PC-9 (cell line): ENCODE data around the gene TTC4. TPM values are rescaled to one million over a fixed set of nuclear protein-coding genes. Genes with fewer than 3 reads are reported as not detected.

Experiments
- BruUV-seq: library from RNA; stranded (reverse); fragments of 400-500 nt; replicated peaks from 2 replicates; lab custom pipeline; 2021; lab: Mats Ljungman, UMichigan
- CTCF ChIA-PET: fragments of 300-600 bp; sonication (Branson Sonifier 250); formaldehyde crosslinking; loops from one replicate; lab custom pipeline; 2022; ENCODE audit warnings: antibody characterized with exemption; lab: Charles Lee
- POLR2A ChIA-PET: fragments of 300-600 bp; sonication (Branson Sonifier 250); formaldehyde crosslinking; loops from one replicate; lab custom pipeline; 2022; ENCODE audit warnings: antibody characterized with exemption; ENCODE audit not compliant: unreplicated experiment; lab: Charles Lee
- DNase-seq, 2 experiments: peaks; one replicate each; pipeline versions ENCODE4 v3.0.0 to v3.0.0-alpha.2; 2015 to 2022; ENCODE audit warnings: mixed read lengths in 1 of 2
- H2AFZ ChIP-seq: fragments of 200-600 bp; sonication (generic); 2 replicates; pipeline ENCODE4 v1.8.1; 2017; ENCODE audit warnings: antibody characterized with exemption
- H3F3A ChIP-seq: fragments of 200-600 bp; sonication (generic); 2 replicates; pipeline ENCODE4 v1.8.1; 2017; ENCODE audit warnings: antibody characterized with exemption, mild to moderate bottlenecking, low read depth; ENCODE audit not compliant: insufficient read depth
- H3K27ac ChIP-seq: fragments of 200-600 bp; sonication (generic); 2 replicates; pipeline ENCODE4 v1.6.1; 2016; ENCODE audit warnings: mixed run types
- H3K27me3 ChIP-seq: fragments of 200-600 bp; sonication (generic); 2 replicates; pipeline ENCODE4 v1.6.1; 2016; ENCODE audit warnings: low read depth, mixed run types; ENCODE audit not compliant: insufficient read depth
- H3K36me3 ChIP-seq: fragments of 200-600 bp; sonication (generic); 2 replicates; pipeline ENCODE4 v1.6.1; 2016; ENCODE audit warnings: low read depth, mixed run types
- H3K4me1 ChIP-seq: fragments of 200-600 bp; sonication (generic); replicated peaks from 2 replicates; pipeline ENCODE4 v1.6.1; 2016; ENCODE audit warnings: mixed run types; ENCODE audit not compliant: insufficient read depth
- H3K4me2 ChIP-seq: fragments of 200-600 bp; sonication (generic); 2 replicates; pipeline ENCODE4 v1.6.1; 2017; ENCODE audit warnings: mixed run types
- H3K4me3 ChIP-seq: fragments of 200-600 bp; sonication (generic); 2 replicates; pipeline ENCODE4 v1.6.1; 2016; ENCODE audit warnings: mixed run types
- H3K79me2 ChIP-seq: fragments of 200-600 bp; sonication (generic); 2 replicates; pipeline ENCODE4 v1.6.1; 2017; ENCODE audit warnings: low read depth, mixed run types
- H3K9me2 ChIP-seq: fragments of 200-600 bp; sonication (generic); 2 replicates; pipeline ENCODE4 v1.8.1; 2017; ENCODE audit warnings: mild to moderate bottlenecking; ENCODE audit not compliant: insufficient read depth
- H3K9me3 ChIP-seq: fragments of 200-600 bp; sonication (generic); 2 replicates; pipeline ENCODE4 v1.8.1; 2016; ENCODE audit warnings: low read depth; ENCODE audit not compliant: insufficient read depth
- H4K20me1 ChIP-seq: fragments of 200-600 bp; sonication (generic); 2 replicates; pipeline ENCODE4 v1.8.1; 2017; ENCODE audit not compliant: insufficient read depth
- EZH2 ChIP-seq: fragments of 200-600 bp; sonication (generic); IDR thresholded peaks from 2 replicates; pipeline ENCODE4 v1.8.0; 2017; ENCODE audit warnings: antibody characterized with exemption, low read depth
- intact Hi-C: fragments of 100-400 bp; cut with micrococcal nuclease; formaldehyde crosslinking; loops from one replicate; pipeline ENCODE4 v1.10.0; 2022; ENCODE audit not compliant: unreplicated experiment
- total RNA-seq: library from RNA; stranded (reverse); gene quantifications from 2 replicates; pipeline ENCODE4 v1.2.3, GENCODE V29; 2021
- TF ChIP-seq, protein P1 (sequence below): fragments of 200-600 bp; sonication (generic); conservative IDR thresholded peaks from 2 replicates; pipeline ENCODE4 v1.6.1; 2017; ENCODE audit warnings: mixed run types, antibody characterized with exemption, mild to moderate bottlenecking, moderate library complexity

Gene TTC4
- total RNA-seq, 1 experiment from 2014 or later, result 31.5 TPM

- no peak overlapping the region for H3K4me3 ChIP-seq
- H2AFZ ChIP-seq, result no peak overlapping the region
- no peak for DNase-seq
- no TSS peak for BruUV-seq
- H3K79me2 ChIP-seq, result no peaks in the 10 kb centered on the region
- CTCF ChIA-PET, result no interaction called here
- H3K36me3 ChIP-seq, result no peaks in the 10 kb centered on the region
- no peak overlapping the region for H3K4me2 ChIP-seq
- no peaks in the 10 kb centered on the region for H4K20me1 ChIP-seq
- POLR2A ChIA-PET, result interaction anchor here (0.6 kb wide), 1 partner anchor 241 kb away, joined by 4 read pairs; no protein-coding TSS in a partner anchor
- no peaks in the 10 kb centered on the region for H3F3A ChIP-seq
- H3K27me3 ChIP-seq, result peaks cover 57% of the 10 kb centered on the region
- TF ChIP-seq, protein P1, sequence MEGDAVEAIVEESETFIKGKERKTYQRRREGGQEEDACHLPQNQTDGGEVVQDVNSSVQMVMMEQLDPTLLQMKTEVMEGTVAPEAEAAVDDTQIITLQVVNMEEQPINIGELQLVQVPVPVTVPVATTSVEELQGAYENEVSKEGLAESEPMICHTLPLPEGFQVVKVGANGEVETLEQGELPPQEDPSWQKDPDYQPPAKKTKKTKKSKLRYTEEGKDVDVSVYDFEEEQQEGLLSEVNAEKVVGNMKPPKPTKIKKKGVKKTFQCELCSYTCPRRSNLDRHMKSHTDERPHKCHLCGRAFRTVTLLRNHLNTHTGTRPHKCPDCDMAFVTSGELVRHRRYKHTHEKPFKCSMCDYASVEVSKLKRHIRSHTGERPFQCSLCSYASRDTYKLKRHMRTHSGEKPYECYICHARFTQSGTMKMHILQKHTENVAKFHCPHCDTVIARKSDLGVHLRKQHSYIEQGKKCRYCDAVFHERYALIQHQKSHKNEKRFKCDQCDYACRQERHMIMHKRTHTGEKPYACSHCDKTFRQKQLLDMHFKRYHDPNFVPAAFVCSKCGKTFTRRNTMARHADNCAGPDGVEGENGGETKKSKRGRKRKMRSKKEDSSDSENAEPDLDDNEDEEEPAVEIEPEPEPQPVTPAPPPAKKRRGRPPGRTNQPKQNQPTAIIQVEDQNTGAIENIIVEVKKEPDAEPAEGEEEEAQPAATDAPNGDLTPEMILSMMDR, result no peak
- no peak for TF ChIP-seq EZH2
- no peaks in the 10 kb centered on the region for H3K4me1 ChIP-seq
- no peaks in the 10 kb centered on the region for H3K9me2 ChIP-seq
- intact Hi-C loops, result no loop called here
- no peaks in the 10 kb centered on the region for H3K9me3 ChIP-seq
- H3K27ac ChIP-seq, result no peak overlapping the region
Observed at GRCh38 chr1:54697896-54698295, 17.8 kb upstream of the TTC4 start.

DNA sequence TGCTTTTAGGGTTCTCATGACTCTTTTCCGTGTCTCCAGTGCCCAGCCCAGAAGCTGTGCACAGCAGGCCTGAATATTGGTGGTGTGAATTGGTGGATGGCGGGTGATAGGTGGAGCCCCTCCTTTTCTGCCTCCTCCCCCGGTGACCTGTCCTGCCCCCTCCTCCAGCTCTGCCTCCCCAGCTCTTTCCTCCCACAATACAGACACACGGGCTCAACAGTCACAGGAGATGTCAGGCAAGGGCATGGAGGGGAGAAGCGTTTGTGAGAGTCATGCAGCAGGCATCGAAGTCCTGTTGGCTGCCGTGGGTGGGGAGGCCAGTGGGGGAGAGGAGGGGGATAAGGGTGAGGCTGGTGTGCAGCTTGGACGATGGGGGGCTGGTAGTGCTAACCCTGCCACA, 17.3 kb upstream of the TTC4 start:
- Histone ChIP-seq H4K20me1 (no peaks in the 10 kb centered on the region), H3K4me2 (no peak overlapping the region), H3K4me1 (no peaks in the 10 kb centered on the region), H3K4me3 (no peak overlapping the region), H3K36me3 (no peaks in the 10 kb centered on the region), H3K27me3 (peaks cover 62% of the 10 kb centered on the region), H3K27ac (no peak overlapping the region), H3F3A (no peaks in the 10 kb centered on the region), H3K9me3 (no peaks in the 10 kb centered on the region), H3K79me2 (no peaks in the 10 kb centered on the region), H3K9me2 (no peaks in the 10 kb centered on the region), H2AFZ (no peak overlapping the region)
- no TSS peak for BruUV-seq
- intact Hi-C loops, result no loop called here
- ChIA-PET CTCF (no interaction called here), POLR2A (interaction anchor here (0.6 kb wide), 1 partner anchor 242 kb away, joined by 4 read pairs; no protein-coding TSS in a partner anchor)
- TF ChIP-seq EZH2, result no peak
- TF ChIP-seq, protein P1, result no peak
- DNase-seq, result no peak

DNA sequence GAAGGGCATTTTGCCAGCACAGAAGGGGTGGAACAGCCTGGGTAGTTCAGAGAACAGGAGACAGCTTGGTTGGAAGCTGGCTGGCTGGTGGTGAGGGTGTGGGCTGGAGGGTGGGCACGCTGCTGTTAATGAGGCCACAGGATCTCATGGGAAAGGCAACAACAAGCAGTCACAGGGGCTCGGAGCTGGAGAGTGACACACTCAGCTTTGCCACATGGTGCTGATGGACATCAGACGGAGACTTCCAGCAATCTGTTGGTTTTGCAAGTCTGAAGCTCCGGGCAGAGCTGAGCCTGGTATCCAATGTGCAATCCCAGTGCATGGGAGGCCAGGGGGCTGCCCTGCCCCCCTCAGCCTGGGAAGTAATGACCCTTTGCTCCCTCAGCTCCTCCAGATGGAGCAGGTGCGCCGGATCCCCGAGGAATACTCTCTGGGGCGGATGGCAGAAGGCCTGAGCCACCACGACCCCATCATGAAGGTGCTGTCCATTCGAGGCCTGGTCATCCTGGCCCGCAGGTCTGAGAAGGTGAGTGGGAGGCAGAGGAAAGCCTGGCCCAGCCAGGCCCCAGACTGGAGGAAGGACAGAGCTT, 15.6 kb upstream of the TTC4 start:
- TF ChIP-seq, protein P1, result no peak
- no peak for TF ChIP-seq EZH2
- Histone ChIP-seq H3K27me3 (peaks cover 67% of the 10 kb centered on the region), H3K4me3 (no peak overlapping the region), H3F3A (no peaks in the 10 kb centered on the region), H3K4me1 (no peaks in the 10 kb centered on the region), H3K36me3 (no peaks in the 10 kb centered on the region), H4K20me1 (no peaks in the 10 kb centered on the region), H3K27ac (no peak overlapping the region), H3K79me2 (no peaks in the 10 kb centered on the region), H2AFZ (no peak overlapping the region), H3K9me2 (no peaks in the 10 kb centered on the region), H3K4me2 (no peak overlapping the region), H3K9me3 (no peaks in the 10 kb centered on the region)
- BruUV-seq, result no TSS peak
- intact Hi-C loops, result no loop called here
- ChIA-PET POLR2A (interaction anchor here (0.6 kb wide), 1 partner anchor 25 kb away, joined by 3 read pairs; no protein-coding TSS in a partner anchor), CTCF (no interaction called here)
- no peak for DNase-seq
